Measurements from ENCODE around the gene ADGRA3. TPM values are rescaled to one million over a fixed set of nuclear protein-coding genes. Genes with fewer than 3 reads are reported as not detected.

Gene ADGRA3
- total RNA-seq, 1 experiment from 2014 or later: 56.5 TPM

GRCh38 chr4:22480675-22481327 is 35.1 kb downstream of the ADGRA3 start:
- H3K79me1 ChIP-seq (ENCODE audit: insufficient read depth, low read depth, low read length, poor library complexity, severe bottlenecking): peaks cover 3% of the 10 kb centered on the region
- no peak overlapping the region for H3K4me2 ChIP-seq (ENCODE audit: insufficient read depth, insufficient read length, low read length)
- Mint-ChIP-seq H3K9me3 (peaks cover 7 to 8% of the 10 kb centered on the region in 2 experiments), H3K27ac (peak overlapping the region; percentile 58 to 86 (median 74); a peak in 4 of 7 replicates), H3K36me3 (ENCODE audit: insufficient read depth in 1 of 3, low read depth in 3 of 3) (peaks cover 8 to 12% (median 9%) of the 10 kb centered on the region in 3 experiments), H3K27me3 (ENCODE audit: low read depth) (no peaks in the 10 kb centered on the region), H3K4me3 (peak overlapping the region in 1 of 2 experiments; percentile 24; a peak in 1 of 5 replicates), H3K4me1 (peaks cover 41 to 46% of the 10 kb centered on the region in 2 experiments)
- H3K18ac ChIP-seq (ENCODE audit: insufficient read length, low read depth, low read length): no peak overlapping the region
- no peak overlapping the region for H4K5ac ChIP-seq (ENCODE audit: insufficient read length, low read depth, low read length)
- no CpG with 5 or more reads among the region's 2 CpGs for WGBS (ENCODE audit: extremely low coverage, insufficient read length, low lambda C conversion rate)
- H3K9me3 ChIP-seq (ENCODE audit: control insufficient read depth, low read depth, low read length): no peaks in the 10 kb centered on the region
- H3K27me3 ChIP-seq (ENCODE audit: insufficient read depth, low read length): no peaks in the 10 kb centered on the region
- no peak overlapping the region for H2AFZ ChIP-seq (ENCODE audit: low read length)
- H4K8ac ChIP-seq (replicated peaks; ENCODE audit: insufficient read length, low read depth, low read length): no peak overlapping the region
- no peaks in the 10 kb centered on the region for H4K20me1 ChIP-seq (ENCODE audit: control insufficient read depth, insufficient read depth, insufficient read length)
- H2BK12ac ChIP-seq (ENCODE audit: insufficient read length, low read depth, low read length): no peak overlapping the region
- TF ChIP-seq CTCF (conservative IDR thresholded peaks at IDR 0.05): no peak
- H3K9ac ChIP-seq (ENCODE audit: extremely low read depth, insufficient read length, low read length): no peak overlapping the region
- no peak overlapping the region for H3K56ac ChIP-seq (ENCODE audit: insufficient read length, low read depth, low read length)
- H2AK5ac ChIP-seq (ENCODE audit: insufficient read length, low read length): no peak overlapping the region
- H2BK120ac ChIP-seq (ENCODE audit: low read depth, low read length, poor library complexity, severe bottlenecking): no peak overlapping the region
- H2BK15ac ChIP-seq (ENCODE audit: low read depth, low read length): no peak overlapping the region
- peaks cover 13% of the 10 kb centered on the region; the same call in 1 of the 2 replicates for H3K79me2 ChIP-seq (ENCODE audit: insufficient read depth, low read length)
- H4K91ac ChIP-seq (ENCODE audit: insufficient read length, low read depth, low read length): no peak overlapping the region
- H3K14ac ChIP-seq (ENCODE audit: insufficient read depth, low read length): no peak overlapping the region
- H3K23ac ChIP-seq (ENCODE audit: insufficient read length, low read depth, low read length): no peak overlapping the region
- H3K27ac ChIP-seq (ENCODE audit: insufficient read length, low read depth, low read length): no peak overlapping the region
- DNase-seq: no peak
- no peak overlapping the region for H2BK5ac ChIP-seq (ENCODE audit: insufficient read length, low read length)
- no peaks in the 10 kb centered on the region for H3K23me2 ChIP-seq (ENCODE audit: insufficient read length, low read depth, low read length, poor library complexity, severe bottlenecking)
- H2BK20ac ChIP-seq (ENCODE audit: low read depth, low read length, poor library complexity, severe bottlenecking): no peak overlapping the region
- H3T11ph ChIP-seq (ENCODE audit: low read length): no peak overlapping the region
- no peaks in the 10 kb centered on the region; the same call in 1 of the 2 replicates for H3K4me1 ChIP-seq (ENCODE audit: insufficient read depth, low read length)
- H3K4ac ChIP-seq (ENCODE audit: low read depth, low read length): no peak overlapping the region

Data from H9 (cell line).